DOHH2 (cell line): ENCODE data around the gene COL18A1.

ENCODE experiments used
- H3F3A ChIP-seq: fragments of 200-600 bp; sonication (generic), shearing (Covaris generic); 2 replicates; pipeline ENCODE4 v1.6.0; 2016; ENCODE audit warnings: antibody characterized with exemption, mild to moderate bottlenecking; ENCODE audit not compliant: control insufficient read depth, insufficient read depth
- H3K27ac ChIP-seq: fragments of 200-600 bp; sonication (generic); 2 replicates; pipeline ENCODE4 v1.5.1; 2014; ENCODE audit warnings: low read depth, mild to moderate bottlenecking, low read length, moderate library complexity
- H3K27me3 ChIP-seq: fragments of 200-600 bp; sonication (generic); 2 replicates; pipeline ENCODE4 v1.6.1; 2014; ENCODE audit warnings: mild to moderate bottlenecking, low read length, mixed read lengths; ENCODE audit not compliant: control insufficient read depth
- H3K36me3 ChIP-seq: fragments of 200-600 bp; sonication (generic); 2 replicates; pipeline ENCODE4 v1.6.1; 2014; ENCODE audit warnings: mild to moderate bottlenecking, low read length, moderate library complexity, mixed read lengths; ENCODE audit not compliant: control insufficient read depth
- H3K4me1 ChIP-seq: fragments of 200-600 bp; sonication (generic); 2 replicates; pipeline ENCODE4 v1.6.1; 2014; ENCODE audit warnings: mild to moderate bottlenecking, low read length, mixed read lengths; ENCODE audit not compliant: control insufficient read depth
- H3K4me2 ChIP-seq: fragments of 200-600 bp; sonication (generic); 2 replicates; pipeline ENCODE4 v1.6.0; 2014; ENCODE audit warnings: mild to moderate bottlenecking, low read length, moderate library complexity
- H3K4me3 ChIP-seq: fragments of 200-600 bp; sonication (generic); 2 replicates; pipeline ENCODE4 v1.5.1; 2014; ENCODE audit warnings: mild to moderate bottlenecking, low read length, mixed read lengths
- H3K79me2 ChIP-seq: fragments of 200-600 bp; sonication (generic); 2 replicates; pipeline ENCODE4 v1.6.1; 2014; ENCODE audit warnings: mild to moderate bottlenecking, low read length, mixed read lengths; ENCODE audit not compliant: control insufficient read depth
- H3K9me2 ChIP-seq: fragments of 200-600 bp; sonication (generic); replicated peaks from 2 replicates; pipeline ENCODE4 v1.6.1; 2014; ENCODE audit warnings: mild to moderate bottlenecking, low read length, mixed read lengths; ENCODE audit not compliant: control insufficient read depth
- H3K9me3 ChIP-seq: fragments of 200-600 bp; sonication (generic); 2 replicates; pipeline ENCODE4 v1.6.1; 2014; ENCODE audit warnings: antibody characterized with exemption, low read length, mixed read lengths; ENCODE audit not compliant: control insufficient read depth, insufficient read depth
- H4K20me1 ChIP-seq: fragments of 200-600 bp; sonication (generic); 2 replicates; pipeline ENCODE4 v1.6.0; 2014; ENCODE audit warnings: low read depth, mild to moderate bottlenecking, antibody characterized with exemption, low read length, moderate library complexity; ENCODE audit not compliant: control insufficient read depth, insufficient read depth
- CTCF ChIP-seq: fragments of 200-600 bp; sonication (generic); IDR thresholded peaks from one replicate; pipeline ENCODE4 v1.5.1; 2014; ENCODE audit warnings: antibody characterized with exemption, mild to moderate bottlenecking, low read depth, low read length; ENCODE audit not compliant: poor library complexity, severe bottlenecking
- EZH2phosphoT487 ChIP-seq: fragments of 200-600 bp; sonication (generic); IDR thresholded peaks from 2 replicates; pipeline ENCODE4 v1.6.1; 2017; ENCODE audit warnings: borderline replicate concordance, mild to moderate bottlenecking, antibody characterized with exemption, low read length, moderate library complexity, mixed read lengths

COL18A1 gene

GRCh38 chr21:45490049-45490731, 85.2 kb downstream of the COL18A1 start:
- no peak overlapping the region for H3K27ac ChIP-seq
- TF ChIP-seq EZH2phosphoT487: no peak
- no peak for TF ChIP-seq CTCF
- H3K4me1 ChIP-seq: no peaks in the 10 kb centered on the region
- H4K20me1 ChIP-seq: no peaks in the 10 kb centered on the region
- H3K9me2 ChIP-seq: no peaks in the 10 kb centered on the region
- no peaks in the 10 kb centered on the region for H3K79me2 ChIP-seq
- H3K27me3 ChIP-seq: no peaks in the 10 kb centered on the region
- H3K36me3 ChIP-seq: no peaks in the 10 kb centered on the region
- H3K4me2 ChIP-seq: no peak overlapping the region
- H3K4me3 ChIP-seq: no peak overlapping the region
- H3K9me3 ChIP-seq: no peaks in the 10 kb centered on the region
- H3F3A ChIP-seq: no peaks in the 10 kb centered on the region

- H3K27me3 ChIP-seq: no peaks in the 10 kb centered on the region
- TF ChIP-seq CTCF: no peak
- TF ChIP-seq EZH2phosphoT487: no peak
- H3K9me2 ChIP-seq: no peaks in the 10 kb centered on the region
- H3F3A ChIP-seq: no peaks in the 10 kb centered on the region
- H3K27ac ChIP-seq: no peak overlapping the region
- no peaks in the 10 kb centered on the region for H3K4me1 ChIP-seq
- no peak overlapping the region for H3K4me3 ChIP-seq
- no peaks in the 10 kb centered on the region for H4K20me1 ChIP-seq
- H3K9me3 ChIP-seq: no peaks in the 10 kb centered on the region
- no peaks in the 10 kb centered on the region for H3K36me3 ChIP-seq
- H3K79me2 ChIP-seq: no peaks in the 10 kb centered on the region
- H3K4me2 ChIP-seq: no peak overlapping the region
Measured at GRCh38 chr21:45491056-45491455, 86.1 kb downstream of the COL18A1 start.

- Histone ChIP-seq H3K36me3 (no peaks in the 10 kb centered on the region), H3K4me1 (no peaks in the 10 kb centered on the region)
Measured at GRCh38 chr21:45491623-45492022, 86.7 kb downstream of the COL18A1 start.

More at GRCh38 chr21:45491623-45492022, 86.7 kb downstream of the COL18A1 start:
- TF ChIP-seq CTCF: no peak
- no peak for TF ChIP-seq EZH2phosphoT487
- H3K27ac ChIP-seq: no peak overlapping the region
- no peaks in the 10 kb centered on the region for H3K9me3 ChIP-seq
- H3K4me3 ChIP-seq: no peak overlapping the region
- H4K20me1 ChIP-seq: no peaks in the 10 kb centered on the region
- H3K4me2 ChIP-seq: no peak overlapping the region
- H3K9me2 ChIP-seq: no peaks in the 10 kb centered on the region
- H3K79me2 ChIP-seq: no peaks in the 10 kb centered on the region
- H3K27me3 ChIP-seq: no peaks in the 10 kb centered on the region
- H3F3A ChIP-seq: no peaks in the 10 kb centered on the region
